Subcutaneous adipose tissue (tissue), 4 donors: ENCODE data around the gene TMEM255B. TPM values are rescaled to one million over a fixed set of nuclear protein-coding genes. Genes with fewer than 3 reads are reported as not detected.

ENCODE experiments used
- CTCF ChIP-seq: fragments of 450-650 bp; IDR thresholded peaks from one replicate; pipeline ENCODE4 v1.5.1; 2016; ENCODE audit warnings: low read depth, mild to moderate bottlenecking, control low read depth, antibody characterized with exemption, moderate library complexity
- total RNA-seq, 4 donors: library from RNA; depleted of rRNA; stranded (reverse); fragments of >200 nt; gene quantifications; one replicate each; pipeline ENCODE4 v1.1.0, GENCODE V29; 2016

The TMEM255B gene
- total RNA-seq, 4 donors from 2014 or later = 1.5 to 19.2 (median 5.2) TPM

DNA sequence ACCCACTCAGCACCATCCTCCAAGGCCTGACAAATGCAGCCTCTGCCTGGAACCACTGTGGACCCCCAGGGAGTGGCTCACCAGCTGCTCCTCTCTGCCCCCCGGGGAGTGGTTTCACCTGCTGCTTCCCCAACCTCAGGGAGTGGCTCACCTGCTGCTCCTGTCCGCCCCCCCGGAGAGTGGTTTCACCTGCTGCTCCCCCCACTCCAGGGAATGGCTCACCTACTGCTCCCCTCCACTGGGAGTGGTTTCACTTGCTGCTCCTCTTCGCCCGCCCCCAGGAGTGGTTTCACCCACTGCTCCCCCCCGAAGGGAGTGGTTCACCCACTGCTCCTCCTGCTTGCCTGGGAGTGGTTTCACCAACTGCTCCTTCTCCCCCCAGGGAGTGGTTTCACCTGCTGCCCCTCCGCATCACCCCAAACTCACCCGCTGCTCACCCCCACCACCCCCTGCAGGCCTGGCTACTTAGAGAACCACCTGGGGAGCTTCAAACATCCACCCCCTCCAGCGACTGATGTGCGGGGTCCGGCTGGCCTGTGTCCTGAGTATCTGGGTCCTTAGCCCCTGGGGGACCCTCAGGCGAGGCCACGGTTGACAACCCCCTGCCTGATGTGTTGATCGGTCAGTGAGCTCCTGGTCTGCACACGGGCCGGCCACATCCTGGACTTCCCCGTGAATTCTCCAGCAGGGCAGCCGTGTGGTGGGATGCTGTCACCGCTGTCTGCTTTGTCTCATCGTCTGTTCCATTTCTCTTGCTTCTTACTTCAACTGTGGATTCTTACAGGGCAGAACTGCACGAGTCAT lies 14.6 kb upstream of the TMEM255B start:
- TF ChIP-seq CTCF = no peak

- no peak for TF ChIP-seq CTCF
Measured at GRCh38 chr13:113745059-113745458, 14.0 kb upstream of the TMEM255B start.

DNA sequence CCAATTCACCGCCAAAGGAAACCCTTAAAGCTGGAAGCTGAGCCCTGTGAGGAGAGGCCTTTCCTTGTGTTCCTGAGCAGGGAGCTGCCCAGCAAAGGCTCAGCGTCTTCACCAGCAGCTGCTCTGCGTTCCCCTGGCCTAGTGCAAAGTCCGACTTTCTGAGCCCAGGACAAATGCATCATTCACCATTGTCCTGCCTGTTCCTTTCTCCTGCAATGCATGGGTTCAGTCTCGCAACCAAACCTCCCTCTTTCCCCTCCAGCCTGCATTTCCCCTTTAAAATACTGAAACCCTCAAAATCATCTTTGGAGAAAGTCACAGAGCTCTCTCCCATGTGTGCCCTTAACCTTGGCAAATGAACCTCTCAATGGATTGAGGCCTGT lies 12.9 kb upstream of the TMEM255B start:
- TF ChIP-seq CTCF = no peak

DNA sequence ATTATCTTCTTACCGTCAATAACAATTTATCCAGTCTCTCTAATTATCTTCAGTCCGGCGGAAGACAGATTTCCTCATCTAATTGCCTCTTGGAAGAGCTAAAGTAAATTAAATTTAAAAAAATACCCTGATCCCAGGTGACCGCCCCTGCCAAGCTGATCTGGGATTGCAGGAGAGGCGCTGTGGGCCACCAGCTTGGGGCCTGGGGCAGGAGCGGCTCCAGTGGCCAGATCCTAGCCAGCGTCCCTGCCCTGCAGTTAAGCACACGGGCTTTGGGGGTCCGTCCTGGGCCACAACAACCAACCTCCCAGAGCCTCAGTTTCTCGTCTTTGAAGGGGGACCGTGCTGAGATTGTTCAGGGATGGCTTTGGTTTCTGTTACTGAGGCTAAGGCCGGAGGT lies 12.4 kb upstream of the TMEM255B start:
- no peak for TF ChIP-seq CTCF

DNA sequence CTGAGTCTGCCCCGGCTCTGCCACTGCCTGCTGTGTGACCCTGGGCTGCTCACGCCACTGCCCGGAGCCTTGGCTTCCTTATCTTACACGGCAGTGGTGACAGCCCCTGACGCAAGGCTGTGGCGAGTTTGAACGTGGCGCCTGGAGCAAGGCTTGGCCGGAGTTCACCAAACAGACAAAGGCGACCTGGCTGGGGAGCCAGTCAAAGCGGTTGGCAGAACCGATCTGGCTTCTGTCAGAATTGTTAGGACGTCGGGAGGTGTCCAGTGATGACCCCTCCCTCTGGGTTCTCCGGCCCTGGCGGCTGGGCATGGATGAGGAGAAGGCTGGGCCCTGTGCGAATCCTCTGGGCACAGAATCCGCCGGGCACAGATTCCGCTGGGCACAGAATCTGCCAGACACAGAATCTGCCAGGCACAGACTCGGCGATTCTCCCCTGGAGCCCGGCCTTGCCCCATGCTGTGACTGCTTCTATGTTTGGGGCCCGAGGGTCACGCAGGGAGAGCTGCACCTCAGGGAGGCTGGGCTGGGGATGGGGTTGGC lies 11.7 kb upstream of the TMEM255B start:
- TF ChIP-seq CTCF = no peak

DNA sequence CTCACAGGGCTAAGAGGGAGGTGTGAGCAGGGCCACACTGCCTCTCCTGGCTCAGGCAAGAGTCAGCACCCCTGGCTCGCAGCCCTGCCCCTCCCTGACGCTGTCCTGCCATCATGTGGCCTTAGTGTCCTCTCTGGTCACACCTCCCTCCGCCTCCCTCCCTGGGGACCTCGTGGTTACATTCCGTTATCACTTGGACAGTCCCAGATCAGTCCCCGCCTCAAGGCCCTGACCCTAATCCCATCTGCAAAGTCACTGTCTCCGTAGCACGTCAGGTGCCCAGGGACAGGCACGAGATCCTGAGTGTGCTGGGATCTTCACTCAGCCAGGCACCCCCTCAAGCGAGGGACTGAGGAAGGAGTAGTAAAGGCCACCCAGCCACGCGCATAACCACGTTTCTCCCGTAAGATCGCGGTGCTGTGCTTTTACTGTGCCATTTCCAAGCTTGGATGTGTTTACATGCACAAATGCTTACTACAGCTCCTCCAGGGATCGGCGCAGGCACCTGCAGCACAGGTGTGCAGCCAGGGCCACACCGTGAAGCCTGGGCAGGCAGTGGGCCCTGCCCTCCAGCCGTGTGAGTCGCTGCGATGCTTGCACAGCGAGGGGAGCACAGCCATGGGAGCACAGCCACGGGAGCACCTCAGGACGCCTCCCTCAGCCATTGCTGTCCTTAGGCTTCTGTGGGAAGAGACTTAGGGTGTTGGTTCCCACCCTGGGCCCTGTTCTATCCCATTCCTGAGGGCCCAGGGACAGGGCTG lies 10.7 kb upstream of the TMEM255B start:
- TF ChIP-seq CTCF = no peak

GRCh38 chr13:113748862-113749451 lies 10.1 kb upstream of the TMEM255B start:
- no peak for TF ChIP-seq CTCF
